AG04450 (cell line): ENCODE measurements around the gene STK32C. TPM values are rescaled to one million over a fixed set of nuclear protein-coding genes. Genes with fewer than 3 reads are reported as not detected.

Source experiments
- CTCF ChIA-PET: fragments of 300-600, 350-600 bp; formaldehyde crosslinking; extraction: SDS; loops from one replicate; lab custom pipeline; 2022; ENCODE audit warnings: antibody characterized with exemption, inconsistent platforms; lab: Charles Lee
- POLR2A ChIA-PET: fragments of 350-600 bp; formaldehyde crosslinking; extraction: SDS; loops from one replicate; lab custom pipeline; 2021; ENCODE audit warnings: antibody characterized with exemption, inconsistent platforms; lab: Yijun Ruan, JAX
- DNase-seq: peaks from one replicate; pipeline ENCODE4 v3.0.0-alpha.2; 2011; ENCODE audit warnings: low read depth, low spot score
- H3K27ac ChIP-seq: one replicate; pipeline ENCODE4 v1.5.1; 2012; ENCODE audit warnings: low read depth, low read length, control low read depth
- H3K27me3 ChIP-seq: one replicate; pipeline ENCODE4 v1.6.0; 2012; ENCODE audit warnings: low read length; ENCODE audit not compliant: control insufficient read depth, insufficient read depth
- H3K4me3 ChIP-seq: 2 replicates; pipeline ENCODE4 v1.5.1; 2011; ENCODE audit warnings: mild to moderate bottlenecking, low read depth, low read length, control low read depth
- H3K9me3 ChIP-seq: 2 replicates; pipeline ENCODE4 v1.5.1; 2012; ENCODE audit warnings: low read length; ENCODE audit not compliant: control insufficient read depth, insufficient read depth
- polyA plus RNA-seq: library from polyadenylated mRNA; depleted of rRNA; stranded (reverse); fragments of >200 nt; gene quantifications from 2 replicates; pipeline ENCODE4 v1.2.3, GENCODE V29; 2011
- TF ChIP-seq, protein P1 (sequence below): IDR thresholded peaks from 2 replicates; pipeline ENCODE4 v1.5.1; 2011; ENCODE audit warnings: low read depth, low read length, control low read depth, inconsistent platforms

The STK32C gene
- polyA plus RNA-seq, 1 experiment, result 5.3 TPM

DNA sequence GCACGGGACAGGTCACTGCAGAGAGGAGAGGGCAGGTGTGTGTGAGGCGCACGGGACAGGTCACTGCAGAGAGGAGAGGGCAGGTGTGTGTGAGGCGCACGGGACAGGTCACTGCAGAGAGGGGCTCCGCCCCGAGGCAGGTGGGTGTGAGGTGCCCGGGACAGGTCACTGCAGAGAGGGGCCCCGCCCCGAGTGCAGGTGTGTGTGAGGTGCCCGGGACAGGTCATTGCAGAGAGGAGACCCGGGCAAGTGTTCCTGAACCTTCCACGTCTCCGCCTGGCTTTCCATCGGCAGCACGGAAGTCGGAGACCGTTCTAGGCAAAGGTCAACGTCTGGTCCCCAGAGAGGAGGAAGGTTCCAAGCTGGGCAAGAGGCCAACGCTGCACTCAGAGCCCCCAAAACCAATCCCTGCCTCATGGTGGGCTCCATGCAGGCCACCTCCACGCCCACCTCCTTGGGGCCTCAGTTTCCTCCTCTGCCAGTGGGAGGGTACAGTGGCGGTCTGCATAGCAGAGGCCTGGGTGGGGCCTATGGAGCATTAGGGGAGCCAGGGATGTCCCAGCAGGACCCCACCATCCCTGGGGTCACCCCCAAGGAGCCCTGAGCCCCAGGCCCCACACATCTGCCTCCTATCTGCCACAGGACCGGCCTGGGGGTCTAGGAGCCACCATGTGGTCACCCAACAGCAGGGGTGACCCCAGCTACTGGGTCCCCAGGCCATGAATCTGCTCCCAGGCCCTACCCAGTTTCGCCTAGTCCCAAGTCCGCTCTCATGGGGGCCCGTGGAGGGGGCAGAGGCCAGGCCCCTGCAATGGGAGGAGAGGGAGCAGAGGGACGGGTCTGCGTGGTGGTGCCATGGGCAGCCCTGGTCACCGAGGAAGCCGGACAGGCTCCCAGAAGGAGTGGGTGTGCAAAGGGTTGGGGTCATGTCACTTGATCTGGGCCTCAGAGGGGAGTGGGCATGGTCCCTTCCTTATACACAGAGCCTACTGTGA, 57.0 kb downstream of the STK32C start:
- Histone ChIP-seq H3K27me3 (peaks cover 11% of the 10 kb centered on the region), H3K4me3 (no peak overlapping the region), H3K9me3 (no peaks in the 10 kb centered on the region; the same call in 1 of the 2 replicates), H3K27ac (no peak overlapping the region)
- ChIA-PET CTCF (no interaction called here), POLR2A (no interaction called here)
- TF ChIP-seq, protein P1, sequence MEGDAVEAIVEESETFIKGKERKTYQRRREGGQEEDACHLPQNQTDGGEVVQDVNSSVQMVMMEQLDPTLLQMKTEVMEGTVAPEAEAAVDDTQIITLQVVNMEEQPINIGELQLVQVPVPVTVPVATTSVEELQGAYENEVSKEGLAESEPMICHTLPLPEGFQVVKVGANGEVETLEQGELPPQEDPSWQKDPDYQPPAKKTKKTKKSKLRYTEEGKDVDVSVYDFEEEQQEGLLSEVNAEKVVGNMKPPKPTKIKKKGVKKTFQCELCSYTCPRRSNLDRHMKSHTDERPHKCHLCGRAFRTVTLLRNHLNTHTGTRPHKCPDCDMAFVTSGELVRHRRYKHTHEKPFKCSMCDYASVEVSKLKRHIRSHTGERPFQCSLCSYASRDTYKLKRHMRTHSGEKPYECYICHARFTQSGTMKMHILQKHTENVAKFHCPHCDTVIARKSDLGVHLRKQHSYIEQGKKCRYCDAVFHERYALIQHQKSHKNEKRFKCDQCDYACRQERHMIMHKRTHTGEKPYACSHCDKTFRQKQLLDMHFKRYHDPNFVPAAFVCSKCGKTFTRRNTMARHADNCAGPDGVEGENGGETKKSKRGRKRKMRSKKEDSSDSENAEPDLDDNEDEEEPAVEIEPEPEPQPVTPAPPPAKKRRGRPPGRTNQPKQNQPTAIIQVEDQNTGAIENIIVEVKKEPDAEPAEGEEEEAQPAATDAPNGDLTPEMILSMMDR, result no peak
- DNase-seq, result no peak

GRCh38 chr10:132249824-132250375, 57.9 kb downstream of the STK32C start:
- peaks cover 11% of the 10 kb centered on the region for H3K27me3 ChIP-seq
- no peak overlapping the region for H3K27ac ChIP-seq
- POLR2A ChIA-PET, result no interaction called here
- TF ChIP-seq, protein P1, result no peak
- CTCF ChIA-PET, result no interaction called here
- H3K9me3 ChIP-seq, result no peaks in the 10 kb centered on the region; the same call in 1 of the 2 replicates
- no peak overlapping the region for H3K4me3 ChIP-seq
- DNase-seq, result no peak

- CTCF ChIA-PET, result no interaction called here
- no peak for DNase-seq
Observed at GRCh38 chr10:132249226-132249724, 58.5 kb downstream of the STK32C start.

GRCh38 chr10:132248455-132249225, 59.1 kb downstream of the STK32C start:
- ChIA-PET CTCF (no interaction called here), POLR2A (no interaction called here)
- TF ChIP-seq, protein P1, result no peak
- DNase-seq, result no peak
- Histone ChIP-seq H3K27me3 (peaks cover 11% of the 10 kb centered on the region), H3K27ac (no peak overlapping the region), H3K4me3 (peak overlapping the region; percentile 5; the same call in 1 of the 2 replicates), H3K9me3 (no peaks in the 10 kb centered on the region; the same call in 1 of the 2 replicates)

More at GRCh38 chr10:132249226-132249724, 58.5 kb downstream of the STK32C start:
- TF ChIP-seq, protein P1, result no peak
- Histone ChIP-seq H3K27me3 (peaks cover 11% of the 10 kb centered on the region), H3K27ac (no peak overlapping the region), H3K9me3 (no peaks in the 10 kb centered on the region; the same call in 1 of the 2 replicates), H3K4me3 (no peak overlapping the region)
- POLR2A ChIA-PET, result no interaction called here
